CD14-positive monocyte (primary cell): ENCODE data around the gene UBL4A. TPM values are rescaled to one million over a fixed set of nuclear protein-coding genes. Genes with fewer than 3 reads are reported as not detected.
"Not testable (repeated sequence)": the region's sequence is repeated elsewhere in the genome, so short reads cannot be mapped to it uniquely, and the experiment has no call there.

Experiments used
- DNase-seq, 3 donors: peaks; one replicate each; pipeline ENCODE4 v3.0.0-alpha.2; 2011 to 2022
- H2AFZ ChIP-seq: 2 replicates; pipeline ENCODE4 v1.6.0; 2012; ENCODE audit warnings: mild to moderate bottlenecking, low read depth, low read length, inconsistent platforms; ENCODE audit not compliant: insufficient read depth, poor library complexity, severe bottlenecking
- H3K27ac ChIP-seq, 2 donors: 1 replicate in 1 of 2; 2 replicates in 1 of 2; pipeline ENCODE4 v1.5.1; 2012 to 2013; ENCODE audit warnings: low read length in 2 of 2, control low read depth in 1 of 2, inconsistent platforms in 1 of 2, low read depth in 1 of 2, mild to moderate bottlenecking in 1 of 2
- H3K27me3 ChIP-seq, 2 donors: one replicate each; pipeline versions ENCODE4 v1.6.0 to v1.6.1; 2011 to 2013; ENCODE audit warnings: low read length in 2 of 2; ENCODE audit not compliant: control insufficient read depth in 2 of 2, insufficient read depth in 2 of 2
- H3K36me3 ChIP-seq, 2 donors: replicated peaks in 1 of 2; 1 replicate in 1 of 2; 2 replicates in 1 of 2; pipeline versions ENCODE4 v1.5.1 to v1.6.1; 2012 to 2013; ENCODE audit warnings: low read length in 2 of 2, control low read depth in 1 of 2, inconsistent platforms in 1 of 2, mild to moderate bottlenecking in 1 of 2; ENCODE audit not compliant: insufficient read depth in 2 of 2, control insufficient read depth in 1 of 2
- H3K4me1 ChIP-seq, 2 donors: 1 replicate in 1 of 2; 2 replicates in 1 of 2; pipeline versions ENCODE4 v1.5.1 to v1.6.1; 2012 to 2013; ENCODE audit warnings: low read length in 2 of 2, control low read depth in 1 of 2, inconsistent platforms in 1 of 2, mild to moderate bottlenecking in 1 of 2, moderate library complexity in 1 of 2; ENCODE audit not compliant: insufficient read depth in 2 of 2, control insufficient read depth in 1 of 2
- H3K4me2 ChIP-seq: replicated peaks from 2 replicates; pipeline ENCODE3; 2012; ENCODE audit warnings: low read length, moderate library complexity, mild to moderate bottlenecking; ENCODE audit not compliant: poor library complexity, severe bottlenecking; ENCODE audit errors: extremely low read depth
- H3K4me3 ChIP-seq, 3 experiments: fragments of 200-600 bp in 1 of 3; sonication (generic) in 1 of 3; replicated peaks in 1 of 3; 1 replicate in 2 of 3; 2 replicates in 1 of 3; pipeline ENCODE4 v1.5.1; 2011 to 2013; ENCODE audit warnings: low read length in 3 of 3, mild to moderate bottlenecking in 3 of 3, control low read depth in 2 of 3, low read depth in 2 of 3, inconsistent platforms in 1 of 3, moderate library complexity in 1 of 3
- H3K79me2 ChIP-seq: 2 replicates; pipeline ENCODE4 v1.6.0; 2012; ENCODE audit warnings: mild to moderate bottlenecking, control low read depth, inconsistent platforms, low read length, moderate library complexity; ENCODE audit not compliant: insufficient read depth
- H3K9ac ChIP-seq: 2 replicates; pipeline ENCODE4 v1.6.0; 2017; ENCODE audit warnings: low read length, mild to moderate bottlenecking; ENCODE audit not compliant: insufficient read depth, poor library complexity, severe bottlenecking
- H3K9me3 ChIP-seq, 2 donors: replicated peaks in 1 of 2; 1 replicate in 1 of 2; 2 replicates in 1 of 2; pipeline versions ENCODE4 v1.5.1 to v1.6.1; 2012 to 2013; ENCODE audit warnings: low read length in 2 of 2, control low read depth in 1 of 2; ENCODE audit not compliant: control insufficient read depth in 1 of 2, insufficient read depth in 1 of 2
- H4K20me1 ChIP-seq: 2 replicates; pipeline ENCODE4 v1.6.0; 2012; ENCODE audit warnings: mild to moderate bottlenecking, low read length, control low read depth, moderate library complexity; ENCODE audit not compliant: insufficient read depth
- H3K27ac Mint-ChIP-seq, 7 donors: one replicate each; pipeline ENCODE4 v1.8.0; 2020; ENCODE audit warnings: mild to moderate bottlenecking in 7 of 7, mixed read lengths in 7 of 7, moderate library complexity in 6 of 7, inconsistent platforms in 2 of 7
- H3K27me3 Mint-ChIP-seq, 3 donors: one replicate each; pipeline ENCODE4 v1.8.0; 2021 to 2022; ENCODE audit warnings: low read depth in 3 of 3, mild to moderate bottlenecking in 3 of 3, mixed read lengths in 3 of 3, moderate library complexity in 3 of 3, inconsistent platforms in 1 of 3
- H3K36me3 Mint-ChIP-seq, 2 donors: one replicate each; pipeline ENCODE4 v1.8.0; 2020; ENCODE audit warnings: mixed read lengths in 2 of 2, inconsistent platforms in 1 of 2, mild to moderate bottlenecking in 1 of 2
- H3K4me1 Mint-ChIP-seq: one replicate; pipeline ENCODE4 v1.8.0; 2020; ENCODE audit warnings: mild to moderate bottlenecking, mixed read lengths
- H3K4me3 Mint-ChIP-seq, 2 donors: one replicate each; pipeline ENCODE4 v1.8.0; 2020; ENCODE audit warnings: mild to moderate bottlenecking in 2 of 2, mixed read lengths in 2 of 2, moderate library complexity in 1 of 2
- H3K9me3 Mint-ChIP-seq, 7 donors: one replicate each; pipeline ENCODE4 v1.8.0; 2020 to 2022; ENCODE audit warnings: mixed read lengths in 7 of 7, mild to moderate bottlenecking in 6 of 7, moderate library complexity in 6 of 7, inconsistent platforms in 2 of 7
- WGBS: methylation state at CpG from one replicate; pipeline ENCODE4 v1.1.5; 2013; ENCODE audit warnings: missing lambda C conversion rate; ENCODE audit not compliant: insufficient coverage; 5-methylcytosine and 5-hydroxymethylcytosine counted together
- intact Hi-C, 2 donors: fragments of 100-400 bp; cut with micrococcal nuclease; formaldehyde crosslinking; loops; one replicate each; pipeline versions ENCODE4 v1.15.0 to v1.15.1; 2023
- polyA plus RNA-seq, 3 donors: library from polyadenylated mRNA; depleted of rRNA in 1 of 3; unstranded in 2 of 3; stranded (reverse) in 1 of 3; fragments of 300-500 nt in 2 of 3; fragments of >200 nt in 1 of 3; fragmentation: Illumina TruSeq in 2 of 3; gene quantifications; 1 replicate in 2 of 3; 2 replicates in 1 of 3; pipeline ENCODE4 v1.2.3, GENCODE V29; 2012 to 2021
- TF ChIP-seq, protein P1 (sequence below): fragments of 200-600 bp; IDR thresholded peaks from one replicate; pipeline ENCODE4 v1.8.0; 2022; ENCODE audit warnings: antibody characterized with exemption, mild to moderate bottlenecking

The UBL4A gene
- polyA plus RNA-seq, 3 donors: 27.9 to 29.0 (median 28.1) TPM

- Histone ChIP-seq H2AFZ (no peak overlapping the region), H3K36me3 (peaks cover 11 to 19% of the 10 kb centered on the region in 2 donors), H3K27ac (no peak overlapping the region), H3K9ac (no peak overlapping the region), H3K4me3 (no peak overlapping the region), H3K4me2 (no peak overlapping the region), H3K27me3 (no peaks in the 10 kb centered on the region), H3K9me3 (no peaks in the 10 kb centered on the region), H4K20me1 (no peaks in the 10 kb centered on the region), H3K79me2 (no peaks in the 10 kb centered on the region), H3K4me1 (no peaks in the 10 kb centered on the region)
- H3K27me3 Mint-ChIP-seq: peaks cover 2 to 3% (median 2%) of the 10 kb centered on the region in 3 donors
- no peak overlapping the region for H3K4me3 Mint-ChIP-seq
- intact Hi-C loops: no loop called here
- TF ChIP-seq, protein P1, sequence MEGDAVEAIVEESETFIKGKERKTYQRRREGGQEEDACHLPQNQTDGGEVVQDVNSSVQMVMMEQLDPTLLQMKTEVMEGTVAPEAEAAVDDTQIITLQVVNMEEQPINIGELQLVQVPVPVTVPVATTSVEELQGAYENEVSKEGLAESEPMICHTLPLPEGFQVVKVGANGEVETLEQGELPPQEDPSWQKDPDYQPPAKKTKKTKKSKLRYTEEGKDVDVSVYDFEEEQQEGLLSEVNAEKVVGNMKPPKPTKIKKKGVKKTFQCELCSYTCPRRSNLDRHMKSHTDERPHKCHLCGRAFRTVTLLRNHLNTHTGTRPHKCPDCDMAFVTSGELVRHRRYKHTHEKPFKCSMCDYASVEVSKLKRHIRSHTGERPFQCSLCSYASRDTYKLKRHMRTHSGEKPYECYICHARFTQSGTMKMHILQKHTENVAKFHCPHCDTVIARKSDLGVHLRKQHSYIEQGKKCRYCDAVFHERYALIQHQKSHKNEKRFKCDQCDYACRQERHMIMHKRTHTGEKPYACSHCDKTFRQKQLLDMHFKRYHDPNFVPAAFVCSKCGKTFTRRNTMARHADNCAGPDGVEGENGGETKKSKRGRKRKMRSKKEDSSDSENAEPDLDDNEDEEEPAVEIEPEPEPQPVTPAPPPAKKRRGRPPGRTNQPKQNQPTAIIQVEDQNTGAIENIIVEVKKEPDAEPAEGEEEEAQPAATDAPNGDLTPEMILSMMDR: no peak
- peak overlapping the region in 1 of 7 donors; percentile 8 for H3K27ac Mint-ChIP-seq
- DNase-seq: no peak
- WGBS: no CpG with 5 or more reads among the region's 3 CpGs
- H3K4me1 Mint-ChIP-seq: no peaks in the 10 kb centered on the region
- H3K36me3 Mint-ChIP-seq: peaks cover 20 to 25% of the 10 kb centered on the region in 2 donors
- peaks cover 0 to 4% (median 0%) of the 10 kb centered on the region in 7 donors for H3K9me3 Mint-ChIP-seq
Measured at GRCh38 chrX:154502989-154503388, 16.6 kb upstream of the UBL4A start.

- peaks cover 6 to 14% of the 10 kb centered on the region in 2 donors for H3K36me3 ChIP-seq
- H3K27ac Mint-ChIP-seq: no peak overlapping the region
- H3K4me1 Mint-ChIP-seq: peaks cover 8% of the 10 kb centered on the region
- peaks cover 16 to 20% of the 10 kb centered on the region in 2 donors for H3K36me3 Mint-ChIP-seq
- H3K9me3 Mint-ChIP-seq: peaks cover 0 to 4% (median 0%) of the 10 kb centered on the region in 7 donors
- H3K27me3 ChIP-seq: no peaks in the 10 kb centered on the region
- H2AFZ ChIP-seq: no peak overlapping the region
- WGBS: 100% methylated on average over 2 of the region's 8 CpGs
- H3K9ac ChIP-seq: no peak overlapping the region
- no peak overlapping the region for H3K27ac ChIP-seq
- intact Hi-C loops: no loop called here
- no peak overlapping the region for H3K4me3 ChIP-seq
- peaks cover 2 to 3% (median 2%) of the 10 kb centered on the region in 3 donors for H3K27me3 Mint-ChIP-seq
- DNase-seq: no peak
- H3K9me3 ChIP-seq: no peaks in the 10 kb centered on the region
- no peak overlapping the region for H3K4me2 ChIP-seq
- TF ChIP-seq, protein P1: no peak
- H4K20me1 ChIP-seq: no peaks in the 10 kb centered on the region
- peaks cover 4 to 7% of the 10 kb centered on the region in 2 donors for H3K4me1 ChIP-seq
- H3K79me2 ChIP-seq: no peaks in the 10 kb centered on the region
- no peak overlapping the region for H3K4me3 Mint-ChIP-seq
Measured at GRCh38 chrX:154502098-154502497, 15.7 kb upstream of the UBL4A start.

GRCh38 chrX:154501423-154501822 lies 15.0 kb upstream of the UBL4A start:
- H2AFZ ChIP-seq, DNase-seq, H3K9ac ChIP-seq, H3K27ac Mint-ChIP-seq, H3K4me1 Mint-ChIP-seq, H3K4me2 ChIP-seq, H3K4me1 ChIP-seq, H3K27ac ChIP-seq, H3K36me3 ChIP-seq, H3K4me3 Mint-ChIP-seq, H3K79me2 ChIP-seq, H3K9me3 Mint-ChIP-seq, H3K9me3 ChIP-seq, intact Hi-C loops, H3K27me3 ChIP-seq, H4K20me1 ChIP-seq, H3K27me3 Mint-ChIP-seq, H3K4me3 ChIP-seq: not testable (repeated sequence)
- no CpG with 5 or more reads among the region's 7 CpGs for WGBS
- peaks cover 13 to 16% of the 10 kb centered on the region in 2 donors for H3K36me3 Mint-ChIP-seq
